NOMO-1 treated with dmso at 0.1 percent for 144 hours (cell line): ENCODE measurements around the gene MACO1.
"Not testable (repeated sequence)": the region's sequence is repeated elsewhere in the genome, so short reads cannot be mapped to it uniquely, and the experiment has no call there.

Experiments
- DNase-seq: peaks from one replicate; lab custom pipeline; 2025; ENCODE audit not compliant: unreplicated experiment; lab: John Stamatoyannopoulos, UW

MACO1 gene

GRCh38 chr1:25458541-25459298 lies 28.0 kb downstream of the MACO1 start:
- no peak for DNase-seq

GRCh38 chr1:25460020-25460419 lies 29.3 kb downstream of the MACO1 start:
- DNase-seq, result no peak

DNA sequence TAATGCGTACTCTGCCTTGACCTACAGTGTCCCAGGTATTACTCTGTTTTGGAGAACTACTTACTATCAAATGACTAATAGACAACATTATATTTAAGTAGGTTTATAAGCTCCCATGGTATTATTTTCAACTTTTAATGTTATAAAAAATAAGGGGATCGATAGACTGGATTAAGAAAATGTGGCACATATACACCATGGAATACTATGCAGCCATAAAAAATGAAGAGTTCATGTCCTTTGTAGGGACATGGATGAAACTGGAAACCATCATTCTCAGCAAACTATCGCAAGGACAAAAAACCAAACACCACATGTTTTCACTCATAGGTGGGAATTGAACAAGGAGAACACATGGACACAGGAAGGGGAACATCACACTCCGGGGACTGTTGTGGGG lies 30.1 kb downstream of the MACO1 start:
- DNase-seq, result not testable (repeated sequence)

- DNase-seq, result no peak
Observed at GRCh38 chr1:25461849-25462248, 31.2 kb downstream of the MACO1 start.

DNA sequence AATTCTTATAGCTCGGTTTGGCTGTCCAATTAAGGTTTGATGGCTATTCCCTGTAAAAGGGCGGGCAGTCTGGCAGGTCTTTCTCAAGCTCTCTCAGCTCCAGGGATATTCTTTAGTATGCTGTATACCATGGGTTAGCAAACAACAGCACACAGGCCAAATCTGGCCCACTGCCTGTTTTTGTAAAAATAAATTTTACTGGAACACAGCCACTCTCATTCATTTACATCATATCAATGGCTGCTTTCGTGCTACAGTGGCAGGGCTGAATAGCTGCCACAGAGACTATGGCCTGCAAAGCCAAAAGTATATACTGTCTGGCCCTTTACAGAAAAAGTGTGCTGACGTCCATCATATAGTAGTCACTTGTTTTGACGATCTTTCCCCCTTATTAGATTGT lies 32.0 kb downstream of the MACO1 start:
- no peak for DNase-seq

- no peak for DNase-seq
Observed at GRCh38 chr1:25467193-25467592, 36.5 kb downstream of the MACO1 start.

- DNase-seq, result no peak
Observed at GRCh38 chr1:25467616-25468015, 36.9 kb downstream of the MACO1 start.

DNA sequence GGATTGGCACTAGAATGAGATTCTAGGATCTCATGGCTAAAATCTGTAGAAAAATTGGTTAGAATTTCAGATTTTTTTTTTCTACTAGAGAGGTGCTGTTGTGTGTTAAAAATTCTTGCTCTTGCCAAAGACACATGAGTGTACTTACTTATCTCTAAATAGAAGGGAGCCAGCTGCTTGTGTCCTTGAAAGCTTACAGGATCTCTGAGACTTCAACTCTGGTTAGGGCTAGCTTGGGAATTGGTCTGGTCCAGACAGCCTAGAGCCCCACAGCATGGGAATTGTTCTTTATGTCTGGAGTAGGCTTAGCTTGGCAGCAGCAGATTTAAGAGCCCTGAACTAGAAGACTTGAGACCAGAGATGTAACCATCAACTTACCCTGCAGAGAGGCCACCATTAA lies 37.3 kb downstream of the MACO1 start:
- no peak for DNase-seq

GRCh38 chr1:25469177-25469576 lies 38.5 kb downstream of the MACO1 start:
- no peak for DNase-seq

DNA sequence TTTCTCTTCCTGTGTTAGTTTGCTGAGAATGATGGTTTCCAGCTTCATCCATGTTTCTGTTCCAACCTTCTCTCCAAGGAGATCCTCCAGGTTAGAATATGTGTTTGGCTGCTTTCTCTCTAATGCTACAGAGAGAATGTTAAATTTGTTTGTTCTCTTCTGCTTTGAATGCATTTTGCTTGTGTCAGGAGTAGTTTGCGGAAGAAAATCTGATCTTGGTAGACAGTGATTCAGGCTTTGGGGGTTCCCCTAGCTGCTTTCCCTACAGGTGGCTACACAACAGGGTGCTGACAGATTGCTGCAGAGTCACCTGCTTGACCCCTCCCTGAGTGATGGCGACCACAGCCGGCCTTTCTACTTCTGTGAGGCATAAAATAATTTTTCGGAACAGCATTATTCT lies 41.8 kb downstream of the MACO1 start:
- no peak for DNase-seq

DNA sequence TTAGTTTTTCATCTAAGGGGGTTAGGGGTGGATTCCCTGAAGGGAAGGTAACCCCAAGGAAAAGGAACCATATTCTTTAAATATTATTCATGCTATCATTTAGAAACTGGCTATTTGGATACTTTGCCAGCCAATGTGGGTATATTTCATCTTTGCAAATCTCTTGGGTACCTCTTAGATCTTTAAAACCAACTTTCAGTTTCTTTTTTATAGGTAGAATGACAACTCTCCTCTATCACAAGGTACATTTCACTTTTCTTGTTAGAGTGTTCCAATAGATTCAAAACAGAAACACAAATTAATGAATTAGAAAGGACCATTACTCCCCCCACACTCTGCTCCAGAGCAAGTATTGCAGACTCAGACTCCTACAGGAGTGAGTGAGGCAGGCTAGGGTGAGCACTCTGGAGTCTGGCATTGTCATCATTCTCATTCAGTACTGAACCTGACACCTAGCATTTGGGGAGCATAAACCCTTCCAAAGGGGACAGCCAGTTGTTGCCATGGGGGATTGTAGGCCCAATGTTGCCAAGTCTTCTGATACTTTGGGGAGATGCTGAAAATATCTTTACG lies 43.0 kb downstream of the MACO1 start:
- no peak for DNase-seq

DNA sequence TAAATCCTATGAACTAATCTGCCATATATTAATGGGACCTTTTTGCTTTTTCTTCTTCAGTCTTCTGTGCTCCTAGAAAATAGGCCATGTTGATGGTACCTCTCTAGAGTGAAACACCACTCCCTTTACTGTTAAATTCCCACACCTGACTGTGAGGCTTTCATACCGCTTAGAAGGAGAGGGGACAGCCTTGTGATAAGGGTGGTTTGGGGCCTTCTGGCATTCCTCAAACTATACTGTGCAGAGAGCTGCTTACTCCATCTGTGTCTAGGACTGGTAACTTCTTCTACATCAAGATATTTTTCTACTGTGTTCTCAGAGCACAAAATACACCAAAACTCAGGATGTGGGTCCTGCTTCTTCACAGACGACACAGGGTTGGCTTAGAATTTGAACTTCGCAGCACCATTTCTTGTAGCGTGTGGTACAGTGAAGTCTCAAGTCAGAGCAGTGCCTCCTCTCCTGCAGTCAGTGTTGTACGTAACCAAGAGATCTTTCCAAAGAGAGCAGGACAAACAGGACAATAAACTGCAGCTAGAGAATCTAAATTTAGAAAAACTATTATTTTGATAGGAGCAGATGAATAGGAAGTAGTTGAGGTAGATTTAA lies 43.8 kb downstream of the MACO1 start:
- no peak for DNase-seq

DNA sequence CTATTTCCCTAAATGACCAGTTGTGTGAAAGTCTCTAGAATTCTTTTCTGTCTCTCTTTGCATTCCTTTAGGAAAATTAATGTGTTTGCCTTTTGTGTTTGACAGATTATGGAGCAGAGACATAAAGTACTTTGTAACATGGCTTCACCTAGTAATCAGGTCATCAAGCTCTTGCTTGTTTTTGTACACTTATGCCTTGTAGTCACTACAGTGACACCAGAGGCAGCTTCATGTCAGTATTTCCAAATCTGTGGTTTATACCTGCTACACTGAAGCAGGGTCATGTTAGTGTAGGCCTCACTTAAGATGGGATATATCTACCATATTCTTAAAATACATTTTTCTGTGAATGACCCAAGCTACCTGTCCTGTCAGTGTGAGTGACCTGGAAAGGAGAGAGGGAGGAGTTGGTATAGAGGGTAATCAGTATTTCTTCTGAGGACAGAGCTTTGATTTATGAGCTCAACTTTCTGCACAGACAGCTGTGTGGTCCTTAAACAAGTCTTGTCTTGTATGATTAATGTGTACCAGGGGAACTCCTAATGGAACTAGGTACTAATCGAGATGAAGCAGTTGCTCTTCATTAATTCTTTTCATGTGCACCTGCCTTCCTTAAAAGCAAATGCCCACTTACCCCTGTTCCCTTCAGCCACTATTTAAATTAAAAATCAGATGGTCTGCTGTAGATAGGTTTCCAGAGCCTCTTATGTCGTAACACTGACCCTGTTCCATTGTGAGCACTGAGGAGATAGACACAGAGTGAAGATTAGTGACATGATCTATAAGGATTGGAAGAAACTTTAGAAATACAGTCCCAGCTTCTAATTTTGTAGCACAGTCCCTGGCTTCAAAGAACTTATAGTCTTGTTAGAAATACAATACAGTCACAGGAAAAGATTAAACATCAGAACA lies 45.7 kb downstream of the MACO1 start:
- no peak for DNase-seq

GRCh38 chr1:25477448-25478034 lies 46.8 kb downstream of the MACO1 start:
- DNase-seq, result no peak

DNA sequence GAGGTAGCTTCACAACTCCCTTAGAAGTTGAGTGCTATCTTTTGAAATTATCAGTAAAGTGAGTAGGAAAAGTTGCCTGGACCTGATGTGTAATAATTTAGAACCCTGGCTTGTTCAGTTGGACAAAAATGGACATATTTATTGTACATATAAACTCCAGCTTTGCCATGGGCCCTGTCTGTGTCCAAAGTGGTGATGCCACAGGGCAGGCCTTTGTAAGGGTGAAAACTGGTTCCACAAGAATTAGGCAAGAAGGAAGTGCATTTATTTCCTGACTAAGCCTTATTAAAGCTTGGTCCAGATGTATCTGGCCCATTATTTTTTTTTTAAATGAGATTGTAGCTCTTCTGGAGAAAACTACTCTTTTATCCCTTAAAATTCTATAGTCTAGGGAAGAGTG lies 47.9 kb downstream of the MACO1 start:
- DNase-seq, result no peak

GRCh38 chr1:25481625-25482024 lies 50.9 kb downstream of the MACO1 start:
- no peak for DNase-seq

GRCh38 chr1:25482211-25482610 lies 51.5 kb downstream of the MACO1 start:
- no peak for DNase-seq

GRCh38 chr1:25484096-25484495 lies 53.4 kb downstream of the MACO1 start:
- DNase-seq, result no peak

DNA sequence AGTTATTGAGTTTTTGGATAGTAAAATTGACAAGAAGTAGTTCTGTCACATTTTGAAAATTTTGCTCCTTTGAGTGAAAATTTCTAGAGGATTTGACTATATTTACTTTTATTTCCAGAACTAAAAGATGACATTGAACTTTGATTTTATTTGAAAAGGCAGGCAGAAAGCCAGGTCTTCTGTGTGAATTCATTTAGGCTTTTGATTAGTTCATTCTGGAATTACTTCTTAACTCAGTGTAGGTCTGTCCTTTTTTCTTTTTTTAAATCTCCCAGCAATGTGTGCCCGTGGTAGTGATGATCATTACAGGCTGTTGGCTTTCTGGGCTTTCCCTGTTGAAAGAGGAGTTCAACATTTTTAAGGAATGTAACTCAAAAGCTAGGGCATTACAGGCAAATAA lies 53.8 kb downstream of the MACO1 start:
- no peak for DNase-seq

- DNase-seq, result no peak
Observed at GRCh38 chr1:25485536-25486411, 55.1 kb downstream of the MACO1 start.
